Sigmoid colon (tissue), 7 donors: ENCODE data around the gene RB1. TPM values are rescaled to one million over a fixed set of nuclear protein-coding genes. Genes with fewer than 3 reads are reported as not detected.
"Not testable (repeated sequence)": the region's sequence is repeated elsewhere in the genome, so short reads cannot be mapped to it uniquely, and the experiment has no call there.

Experiments used
- DNase-seq: peaks from one replicate; pipeline ENCODE4 v3.0.0-alpha.2; 2019
- H3K27ac ChIP-seq, 4 donors: fragments of 200-600 bp; sonication (generic); one replicate each; pipeline ENCODE4 v1.5.1; 2016 to 2019; ENCODE audit warnings: mild to moderate bottlenecking in 1 of 4
- H3K27me3 ChIP-seq, 3 donors: fragments of 200-600 bp; sonication (generic); one replicate each; pipeline ENCODE4 v1.5.1; 2019; ENCODE audit warnings: mild to moderate bottlenecking in 1 of 3
- H3K36me3 ChIP-seq, 4 donors: fragments of 200-600 bp; sonication (generic); one replicate each; pipeline ENCODE4 v1.5.1; 2016 to 2019
- H3K4me1 ChIP-seq, 4 donors: fragments of 200-600 bp; sonication (generic); one replicate each; pipeline ENCODE4 v1.5.1; 2017 to 2019
- H3K4me3 ChIP-seq, 4 donors: fragments of 200-600 bp; sonication (generic); one replicate each; pipeline ENCODE4 v1.5.1; 2017 to 2019; ENCODE audit warnings: mild to moderate bottlenecking in 2 of 4, moderate library complexity in 1 of 4
- H3K9me3 ChIP-seq, 4 donors: fragments of 200-600 bp in 3 of 4; sonication (generic) in 3 of 4; one replicate each; pipeline versions ENCODE4 v1.5.1 to v1.6.1; 2013 to 2019
- EP300 ChIP-seq, 4 donors: sonication (generic); formaldehyde crosslinking; IDR thresholded peaks; one replicate each; pipeline ENCODE4 v1.6.1; 2017; ENCODE audit warnings: antibody characterized with exemption in 4 of 4
- POLR2A ChIP-seq, 2 donors: fragments of 450-650 bp; IDR thresholded peaks; one replicate each; pipeline ENCODE4 v1.6.1; 2016; ENCODE audit warnings: antibody characterized with exemption in 2 of 2, mild to moderate bottlenecking in 2 of 2, moderate library complexity in 2 of 2
- POLR2AphosphoS5 ChIP-seq, 4 donors: sonication (generic); formaldehyde crosslinking; IDR thresholded peaks; one replicate each; pipeline ENCODE4 v1.6.1; 2017; ENCODE audit warnings: antibody characterized with exemption in 4 of 4
- WGBS, 2 donors: extraction: QIAGEN DNeasy Blood & Tissue Kit; methylation state at CpG; one replicate each; pipeline ENCODE4 v1.1.7; 2013; 5-methylcytosine and 5-hydroxymethylcytosine counted together
- intact Hi-C: fragments of 100-400 bp; cut with DNase I; formaldehyde crosslinking; loops from one replicate; pipeline ENCODE4 v1.15.1; 2023
- polyA plus RNA-seq, 3 donors: library from polyadenylated mRNA; stranded (reverse); fragments of 200-250 nt; gene quantifications; one replicate each; pipeline ENCODE4 v1.2.3, GENCODE V29; 2013
- total RNA-seq, 4 donors: library from RNA; depleted of rRNA; stranded (reverse); fragments of >200 nt; gene quantifications; one replicate each; pipeline ENCODE4 v1.1.0, GENCODE V29; 2016
- TF ChIP-seq, protein P1 (sequence below), 4 experiments: fragments of 450-650 bp in 3 of 4; fragments of 200-600 bp in 1 of 4; IDR thresholded peaks; one replicate each; pipeline ENCODE4 v1.5.1; 2016 to 2019; ENCODE audit warnings: antibody characterized with exemption in 4 of 4, mild to moderate bottlenecking in 3 of 4, moderate library complexity in 2 of 4
- donor health status: healthy with polysubstance abuse.
- donor health status: Bipolar disorder and iron deficiency.
- donor health status: healthy.

Gene RB1
- total and polyA plus RNA-seq, 7 donors, result 15.6 to 35.6 (median 31.1) TPM

DNA sequence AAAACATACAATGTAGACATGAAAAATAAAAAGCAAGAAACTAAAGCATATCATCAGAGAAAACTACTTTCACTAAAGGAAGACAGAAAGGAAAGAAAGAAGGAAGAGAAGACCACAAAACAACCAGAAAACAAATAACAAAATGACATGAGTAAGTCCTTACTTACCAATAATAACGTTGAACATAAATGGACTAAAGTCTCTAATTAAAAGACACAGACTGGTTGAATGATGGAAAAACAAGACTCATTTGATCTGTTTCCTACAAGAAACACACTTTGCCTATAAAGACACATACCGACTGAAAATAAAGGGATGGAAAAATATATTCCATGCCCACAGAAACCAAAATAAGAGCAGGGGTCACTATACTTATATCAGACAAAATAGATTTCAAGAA is 46.0 kb downstream of the RB1 start:
- H3K36me3 ChIP-seq, result peaks cover 0 to 50% (median 6%) of the 10 kb centered on the region in 4 donors
- TF ChIP-seq POLR2A (IDR thresholded peaks at IDR 0.05), result no peak
- no peak for TF ChIP-seq POLR2AphosphoS5 (IDR thresholded peaks at IDR 0.05)
- TF ChIP-seq EP300 (IDR thresholded peaks at IDR 0.05), result no peak
- TF ChIP-seq, protein P1, sequence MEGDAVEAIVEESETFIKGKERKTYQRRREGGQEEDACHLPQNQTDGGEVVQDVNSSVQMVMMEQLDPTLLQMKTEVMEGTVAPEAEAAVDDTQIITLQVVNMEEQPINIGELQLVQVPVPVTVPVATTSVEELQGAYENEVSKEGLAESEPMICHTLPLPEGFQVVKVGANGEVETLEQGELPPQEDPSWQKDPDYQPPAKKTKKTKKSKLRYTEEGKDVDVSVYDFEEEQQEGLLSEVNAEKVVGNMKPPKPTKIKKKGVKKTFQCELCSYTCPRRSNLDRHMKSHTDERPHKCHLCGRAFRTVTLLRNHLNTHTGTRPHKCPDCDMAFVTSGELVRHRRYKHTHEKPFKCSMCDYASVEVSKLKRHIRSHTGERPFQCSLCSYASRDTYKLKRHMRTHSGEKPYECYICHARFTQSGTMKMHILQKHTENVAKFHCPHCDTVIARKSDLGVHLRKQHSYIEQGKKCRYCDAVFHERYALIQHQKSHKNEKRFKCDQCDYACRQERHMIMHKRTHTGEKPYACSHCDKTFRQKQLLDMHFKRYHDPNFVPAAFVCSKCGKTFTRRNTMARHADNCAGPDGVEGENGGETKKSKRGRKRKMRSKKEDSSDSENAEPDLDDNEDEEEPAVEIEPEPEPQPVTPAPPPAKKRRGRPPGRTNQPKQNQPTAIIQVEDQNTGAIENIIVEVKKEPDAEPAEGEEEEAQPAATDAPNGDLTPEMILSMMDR (IDR thresholded peaks at IDR 0.05), result no peak
- H3K9me3 ChIP-seq, result peaks cover 0 to 3% (median under 1%) of the 10 kb centered on the region in 4 donors
- H3K27me3 ChIP-seq, result no peaks in the 10 kb centered on the region
- no peak overlapping the region for H3K27ac ChIP-seq
- H3K4me1 ChIP-seq, result no peaks in the 10 kb centered on the region
- intact Hi-C loops, result no loop called here
- no peak overlapping the region for H3K4me3 ChIP-seq
- whole genome bisulfite sequencing, 2 donors, result 91 to 97% methylated on average over 2 of the region's 2 CpGs
- no peak for DNase-seq

DNA sequence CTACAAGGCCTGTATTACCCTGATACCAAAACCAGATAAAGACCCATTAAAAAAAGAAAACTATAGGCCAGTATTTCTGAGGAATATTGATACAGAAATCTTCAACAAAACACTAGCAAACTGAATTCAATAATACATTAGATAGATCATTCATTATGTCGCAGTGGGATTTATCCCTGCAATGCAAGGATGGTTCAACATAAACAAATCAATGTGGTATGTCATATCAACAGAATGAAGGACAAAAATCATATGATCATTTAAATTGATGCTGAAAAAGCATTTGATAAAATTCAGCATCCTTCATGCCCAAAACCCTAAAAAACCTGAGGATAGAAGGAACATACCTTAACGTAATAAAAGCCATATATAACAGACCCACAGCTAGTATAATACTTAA is 50.0 kb downstream of the RB1 start:
- WGBS, 2 donors, result 96 to 97% methylated on average over 2 of the region's 2 CpGs
- intact Hi-C loops, result no loop called here
- Histone ChIP-seq H3K9me3 (peaks cover 0 to 3% (median 1%) of the 10 kb centered on the region in 4 donors), H3K27ac (no peak overlapping the region), H3K27me3 (no peaks in the 10 kb centered on the region), H3K4me3 (no peak overlapping the region), H3K36me3 (peaks cover 0 to 29% (median 4%) of the 10 kb centered on the region in 4 donors), H3K4me1 (peaks cover 0 to 8% (median 0%) of the 10 kb centered on the region in 4 donors)
- TF ChIP-seq, protein P1 (IDR thresholded peaks at IDR 0.05), result no peak
- DNase-seq, result no peak

DNA sequence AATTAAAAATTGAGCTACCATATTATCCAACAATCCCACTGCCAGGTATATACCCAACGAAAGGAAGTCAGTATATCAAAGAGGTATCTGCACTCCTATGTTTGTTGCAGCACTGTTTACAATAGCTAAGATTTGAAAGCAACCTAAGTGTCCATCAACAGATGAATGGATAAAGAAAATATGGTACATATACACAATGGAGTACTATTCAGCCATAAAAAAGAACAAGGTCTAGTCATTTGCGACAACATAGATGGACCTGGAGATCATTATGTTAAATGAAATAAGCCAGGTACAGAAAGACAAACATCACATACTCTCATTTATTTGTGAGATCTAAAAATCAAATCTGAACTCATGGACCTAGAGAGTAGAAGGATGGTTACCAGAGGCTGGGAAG is 52.0 kb downstream of the RB1 start:
- H3K27ac ChIP-seq, DNase-seq, H3K4me3 ChIP-seq, H3K27me3 ChIP-seq, intact Hi-C loops, H3K9me3 ChIP-seq: not testable (repeated sequence)
- H3K36me3 ChIP-seq, result peaks cover 0 to 15% (median 0%) of the 10 kb centered on the region in 4 donors
- H3K4me1 ChIP-seq, result peaks cover 0 to 12% (median 0%) of the 10 kb centered on the region in 4 donors
- 97 to 98% methylated on average over 2 of the region's 2 CpGs for WGBS, 2 donors

DNA sequence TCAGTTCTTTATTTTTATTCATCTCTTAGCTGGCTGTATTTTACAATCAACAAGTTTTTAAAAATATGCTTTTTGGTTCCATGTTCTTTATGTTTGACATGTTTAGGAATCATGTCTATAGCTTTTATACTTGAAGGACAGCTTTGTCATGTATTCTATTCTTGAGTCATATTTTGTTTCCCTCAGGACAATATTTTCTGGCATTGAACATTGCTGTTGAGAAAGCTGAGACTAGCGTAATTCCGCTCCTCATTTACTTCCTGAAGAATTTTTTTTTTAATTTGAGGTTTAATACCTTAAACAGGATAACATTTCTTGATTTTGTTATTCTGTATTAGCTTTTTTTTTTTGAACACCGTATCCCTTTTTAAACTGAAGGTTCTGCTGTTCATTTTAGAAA is 53.2 kb downstream of the RB1 start:
- peaks cover 0 to 3% (median 1%) of the 10 kb centered on the region in 4 donors for H3K9me3 ChIP-seq
- no peak overlapping the region for H3K4me3 ChIP-seq
- H3K27ac ChIP-seq, result no peak overlapping the region
- peaks cover 0 to 12% (median 0%) of the 10 kb centered on the region in 4 donors for H3K4me1 ChIP-seq
- 63 to 82% methylated on average over 3 of the region's 3 CpGs for WGBS, 2 donors
- intact Hi-C loops, result no loop called here
- DNase-seq, result no peak
- H3K27me3 ChIP-seq, result no peaks in the 10 kb centered on the region
- TF ChIP-seq, protein P1 (IDR thresholded peaks at IDR 0.05), result no peak
- TF ChIP-seq POLR2A (IDR thresholded peaks at IDR 0.05) (no peak), EP300 (IDR thresholded peaks at IDR 0.05) (no peak), POLR2AphosphoS5 (IDR thresholded peaks at IDR 0.05) (no peak)
- H3K36me3 ChIP-seq, result peaks cover 0 to 9% (median 0%) of the 10 kb centered on the region in 4 donors

DNA sequence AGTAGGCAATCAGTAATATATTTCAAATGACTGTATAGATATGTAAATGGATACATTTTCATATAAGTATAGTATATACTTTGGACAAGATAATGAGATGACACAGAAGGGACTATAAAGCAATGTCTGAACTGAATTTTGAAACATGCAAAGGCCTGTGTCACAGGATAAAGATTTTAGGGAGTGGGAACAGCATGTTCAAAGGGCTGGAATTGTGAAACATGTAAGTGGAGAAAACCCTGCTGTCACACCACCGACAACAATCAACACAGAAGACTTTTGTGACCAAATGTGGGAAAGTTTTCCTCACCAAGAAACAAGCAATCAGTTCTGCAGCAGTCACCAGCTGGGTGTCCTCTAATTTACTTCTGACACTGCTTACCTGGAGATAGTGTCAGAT is 66.4 kb downstream of the RB1 start:
- DNase-seq, result no peak
- TF ChIP-seq, protein P1 (IDR thresholded peaks at IDR 0.05), result no peak
- TF ChIP-seq EP300 (IDR thresholded peaks at IDR 0.05), result no peak
- TF ChIP-seq POLR2A (IDR thresholded peaks at IDR 0.05), result no peak
- TF ChIP-seq POLR2AphosphoS5 (IDR thresholded peaks at IDR 0.05), result no peak
- H3K27ac ChIP-seq, result no peak overlapping the region
- H3K36me3 ChIP-seq, result peaks cover 0 to 51% (median 6%) of the 10 kb centered on the region in 4 donors
- H3K9me3 ChIP-seq, result no peaks in the 10 kb centered on the region
- no peaks in the 10 kb centered on the region for H3K27me3 ChIP-seq
- 81 to 95% methylated on average over 1 of the region's 1 CpG for WGBS, 2 donors
- no peak overlapping the region for H3K4me3 ChIP-seq
- no peaks in the 10 kb centered on the region for H3K4me1 ChIP-seq
- intact Hi-C loops, result no loop called here
